H9 (cell line): Measurements from ENCODE around the gene SLC16A7. TPM values are rescaled to one million over a fixed set of nuclear protein-coding genes. Genes with fewer than 3 reads are reported as not detected.

Source experiments
- DNase-seq: peaks from one replicate; pipeline ENCODE4 v3.0.0-alpha.2; 2017
- H2AFZ ChIP-seq: one replicate; pipeline ENCODE4 v1.6.1; 2013; ENCODE audit warnings: mild to moderate bottlenecking, low read length, control low read depth, moderate library complexity
- H2AK5ac ChIP-seq: 2 replicates; pipeline ENCODE4 v1.6.1; 2013; ENCODE audit warnings: low read length, control low read depth, mixed read lengths; ENCODE audit not compliant: insufficient read length
- H2BK120ac ChIP-seq: one replicate; pipeline ENCODE4 v1.6.1; 2013; ENCODE audit warnings: low read depth, mild to moderate bottlenecking, low read length, control low read depth, inconsistent platforms; ENCODE audit not compliant: poor library complexity, severe bottlenecking
- H2BK12ac ChIP-seq: 2 replicates; pipeline ENCODE4 v1.6.1; 2013; ENCODE audit warnings: low read length, control low read depth, mixed read lengths, low read depth; ENCODE audit not compliant: insufficient read length
- H2BK15ac ChIP-seq: 2 replicates; pipeline ENCODE4 v1.6.1; 2013; ENCODE audit warnings: low read depth, low read length, control low read depth
- H2BK20ac ChIP-seq: one replicate; pipeline ENCODE4 v1.6.1; 2013; ENCODE audit warnings: low read depth, mild to moderate bottlenecking, low read length, control low read depth, inconsistent platforms; ENCODE audit not compliant: poor library complexity, severe bottlenecking
- H2BK5ac ChIP-seq: 2 replicates; pipeline ENCODE4 v1.6.1; 2013; ENCODE audit warnings: low read length, control low read depth, mixed read lengths; ENCODE audit not compliant: insufficient read length
- H3K14ac ChIP-seq: 2 replicates; pipeline ENCODE4 v1.6.1; 2013; ENCODE audit warnings: low read length, control low read depth; ENCODE audit not compliant: insufficient read depth
- H3K18ac ChIP-seq: 2 replicates; pipeline ENCODE4 v1.6.1; 2013; ENCODE audit warnings: low read depth, mild to moderate bottlenecking, mixed read lengths, low read length, control low read depth; ENCODE audit not compliant: insufficient read length
- H3K23ac ChIP-seq: 2 replicates; pipeline ENCODE4 v1.6.1; 2013; ENCODE audit warnings: low read length, control low read depth, mixed read lengths, low read depth; ENCODE audit not compliant: insufficient read length
- H3K23me2 ChIP-seq: 2 replicates; pipeline ENCODE4 v1.6.1; 2013; ENCODE audit warnings: low read depth, mild to moderate bottlenecking, mixed read lengths, low read length, control low read depth; ENCODE audit not compliant: insufficient read length, poor library complexity, severe bottlenecking
- H3K27ac ChIP-seq: 2 replicates; pipeline ENCODE4 v1.5.1; 2013; ENCODE audit warnings: low read length, control low read depth, mixed read lengths, low read depth; ENCODE audit not compliant: insufficient read length
- H3K27me3 ChIP-seq: 2 replicates; pipeline ENCODE4 v1.6.1; 2013; ENCODE audit warnings: low read length, control low read depth, inconsistent platforms; ENCODE audit not compliant: insufficient read depth
- H3K4ac ChIP-seq: 2 replicates; pipeline ENCODE4 v1.6.1; 2013; ENCODE audit warnings: low read depth, mild to moderate bottlenecking, control low read depth, inconsistent platforms, low read length, moderate library complexity
- H3K4me1 ChIP-seq: 2 replicates; pipeline ENCODE4 v1.6.1; 2013; ENCODE audit warnings: low read length, control low read depth, inconsistent platforms; ENCODE audit not compliant: insufficient read depth
- H3K4me2 ChIP-seq: 2 replicates; pipeline ENCODE4 v1.6.1; 2013; ENCODE audit warnings: low read length, control low read depth, mixed read lengths; ENCODE audit not compliant: insufficient read length, insufficient read depth
- H3K56ac ChIP-seq: 2 replicates; pipeline ENCODE4 v1.6.1; 2013; ENCODE audit warnings: low read depth, mild to moderate bottlenecking, mixed read lengths, low read length, control low read depth; ENCODE audit not compliant: insufficient read length
- H3K79me1 ChIP-seq: 2 replicates; pipeline ENCODE4 v1.6.1; 2013; ENCODE audit warnings: low read depth, mild to moderate bottlenecking, moderate library complexity, low read length, control low read depth, inconsistent platforms; ENCODE audit not compliant: insufficient read depth, poor library complexity, severe bottlenecking
- H3K79me2 ChIP-seq: 2 replicates; pipeline ENCODE4 v1.6.1; 2013; ENCODE audit warnings: low read length, control low read depth, inconsistent platforms; ENCODE audit not compliant: insufficient read depth
- H3K9ac ChIP-seq: 2 replicates; pipeline ENCODE4 v1.6.1; 2013; ENCODE audit warnings: low read length, control low read depth, mixed read lengths; ENCODE audit not compliant: insufficient read length; ENCODE audit errors: extremely low read depth
- H3K9me3 ChIP-seq: one replicate; pipeline ENCODE4 v1.6.1; 2013; ENCODE audit warnings: low read depth, low read length, inconsistent platforms; ENCODE audit not compliant: control insufficient read depth
- H3T11ph ChIP-seq: one replicate; pipeline ENCODE4 v1.6.1; 2013; ENCODE audit warnings: mild to moderate bottlenecking, low read length, control low read depth, inconsistent platforms
- H4K20me1 ChIP-seq: one replicate; pipeline ENCODE4 v1.6.1; 2013; ENCODE audit not compliant: control insufficient read depth, insufficient read length, insufficient read depth
- H4K5ac ChIP-seq: 2 replicates; pipeline ENCODE4 v1.6.1; 2013; ENCODE audit warnings: low read depth, mild to moderate bottlenecking, mixed read lengths, low read length, control low read depth; ENCODE audit not compliant: insufficient read length
- H4K8ac ChIP-seq: replicated peaks from 2 replicates; pipeline ENCODE4 v1.6.1; 2013; ENCODE audit warnings: low read length, control low read depth, mixed read lengths, low read depth; ENCODE audit not compliant: insufficient read length
- H4K91ac ChIP-seq: 2 replicates; pipeline ENCODE4 v1.6.1; 2013; ENCODE audit warnings: low read depth, mild to moderate bottlenecking, moderate library complexity, mixed read lengths, low read length, control low read depth; ENCODE audit not compliant: insufficient read length
- H3K27ac Mint-ChIP-seq, 3 experiments: 2 replicates in 2 of 3; 3 replicates in 1 of 3; pipeline ENCODE4 v1.8.0; 2020 to 2021; ENCODE audit warnings: mixed read lengths in 3 of 3, mild to moderate bottlenecking in 1 of 3, moderate library complexity in 1 of 3
- H3K27me3 Mint-ChIP-seq: 2 replicates; pipeline ENCODE4 v1.8.0; 2021; ENCODE audit warnings: low read depth, mild to moderate bottlenecking, moderate library complexity, mixed read lengths
- H3K36me3 Mint-ChIP-seq, 3 experiments: 2 replicates in 2 of 3; 3 replicates in 1 of 3; pipeline ENCODE4 v1.8.0; 2020 to 2021; ENCODE audit warnings: low read depth in 3 of 3, mixed read lengths in 3 of 3; ENCODE audit not compliant: insufficient read depth in 1 of 3
- H3K4me1 Mint-ChIP-seq, 2 experiments: 2 replicates each; pipeline ENCODE4 v1.8.0; 2020; ENCODE audit warnings: mixed read lengths in 2 of 2
- H3K4me3 Mint-ChIP-seq, 2 experiments: 2 replicates in 1 of 2; 3 replicates in 1 of 2; pipeline ENCODE4 v1.8.0; 2020 to 2021; ENCODE audit warnings: mild to moderate bottlenecking in 2 of 2, mixed read lengths in 2 of 2, moderate library complexity in 1 of 2
- H3K9me3 Mint-ChIP-seq, 2 experiments: 2 replicates in 1 of 2; 3 replicates in 1 of 2; pipeline ENCODE4 v1.8.0; 2020; ENCODE audit warnings: mild to moderate bottlenecking in 2 of 2, mixed read lengths in 2 of 2, moderate library complexity in 1 of 2
- WGBS: extraction: QIAGEN DNeasy Blood & Tissue Kit; methylation state at CpG from one replicate; pipeline ENCODE4 v1.1.7; 2013; ENCODE audit warnings: missing lambda C conversion rate, low lambda C conversion rate, mixed read lengths; ENCODE audit not compliant: insufficient read length; ENCODE audit errors: extremely low coverage; 5-methylcytosine and 5-hydroxymethylcytosine counted together
- total RNA-seq: library from RNA; stranded (reverse); gene quantifications from 2 replicates; pipeline ENCODE4 v1.2.1, GENCODE V29; 2021
- TF ChIP-seq, protein P1 (sequence below): fragments of 200-600 bp; sonication (generic); conservative IDR thresholded peaks from 3 replicates; pipeline ENCODE4 v1.8.0; 2021; ENCODE audit warnings: antibody characterized with exemption, mild to moderate bottlenecking

The SLC16A7 gene
- total RNA-seq, 1 experiment from 2014 or later = 2.2 TPM

DNA sequence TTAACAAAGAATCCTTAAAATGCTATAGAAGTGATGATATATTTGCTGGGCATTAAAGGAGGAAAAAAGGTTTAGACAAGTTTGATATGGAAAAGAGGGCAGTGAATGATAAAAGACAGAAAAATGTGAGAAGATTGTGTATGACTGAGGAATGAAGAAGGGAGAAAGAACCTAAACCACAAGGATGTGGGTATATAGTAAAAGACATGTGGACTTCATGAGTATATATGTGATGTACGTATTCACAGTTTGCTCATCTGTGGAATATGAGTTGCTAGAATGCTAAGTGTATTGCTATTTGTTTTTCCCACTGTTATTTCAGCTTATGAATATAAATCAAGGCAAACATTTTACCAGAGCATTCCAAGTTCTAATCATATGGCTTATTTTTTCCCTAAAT, 2.1 kb upstream of the SLC16A7 start:
- Histone ChIP-seq H3K23me2 (peaks cover 11% of the 10 kb centered on the region), H3K9me3 (no peaks in the 10 kb centered on the region), H2AFZ (no peak overlapping the region), H3K18ac (no peak overlapping the region), H3K4ac (no peak overlapping the region), H2BK15ac (no peak overlapping the region), H3K27ac (no peak overlapping the region), H3K9ac (no peak overlapping the region), H3K79me1 (no peaks in the 10 kb centered on the region), H4K20me1 (no peaks in the 10 kb centered on the region), H3K56ac (no peak overlapping the region), H4K5ac (no peak overlapping the region), H3K79me2 (no peaks in the 10 kb centered on the region), H2AK5ac (no peak overlapping the region), H2BK20ac (no peak overlapping the region), H3K14ac (no peak overlapping the region), H4K91ac (no peak overlapping the region), H2BK12ac (no peak overlapping the region), H3K4me2 (no peak overlapping the region), H3T11ph (no peak overlapping the region), H2BK120ac (no peak overlapping the region), H2BK5ac (no peak overlapping the region), H3K4me1 (no peaks in the 10 kb centered on the region), H4K8ac (no peak overlapping the region), H3K23ac (no peak overlapping the region), H3K27me3 (no peaks in the 10 kb centered on the region; the same call in 1 of the 2 replicates)
- TF ChIP-seq, protein P1, sequence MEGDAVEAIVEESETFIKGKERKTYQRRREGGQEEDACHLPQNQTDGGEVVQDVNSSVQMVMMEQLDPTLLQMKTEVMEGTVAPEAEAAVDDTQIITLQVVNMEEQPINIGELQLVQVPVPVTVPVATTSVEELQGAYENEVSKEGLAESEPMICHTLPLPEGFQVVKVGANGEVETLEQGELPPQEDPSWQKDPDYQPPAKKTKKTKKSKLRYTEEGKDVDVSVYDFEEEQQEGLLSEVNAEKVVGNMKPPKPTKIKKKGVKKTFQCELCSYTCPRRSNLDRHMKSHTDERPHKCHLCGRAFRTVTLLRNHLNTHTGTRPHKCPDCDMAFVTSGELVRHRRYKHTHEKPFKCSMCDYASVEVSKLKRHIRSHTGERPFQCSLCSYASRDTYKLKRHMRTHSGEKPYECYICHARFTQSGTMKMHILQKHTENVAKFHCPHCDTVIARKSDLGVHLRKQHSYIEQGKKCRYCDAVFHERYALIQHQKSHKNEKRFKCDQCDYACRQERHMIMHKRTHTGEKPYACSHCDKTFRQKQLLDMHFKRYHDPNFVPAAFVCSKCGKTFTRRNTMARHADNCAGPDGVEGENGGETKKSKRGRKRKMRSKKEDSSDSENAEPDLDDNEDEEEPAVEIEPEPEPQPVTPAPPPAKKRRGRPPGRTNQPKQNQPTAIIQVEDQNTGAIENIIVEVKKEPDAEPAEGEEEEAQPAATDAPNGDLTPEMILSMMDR = no peak
- Mint-ChIP-seq H3K27me3 (peaks cover 32% of the 10 kb centered on the region), H3K4me3 (no peak overlapping the region), H3K4me1 (peaks cover 17 to 19% of the 10 kb centered on the region in 2 experiments), H3K27ac (no peak overlapping the region), H3K9me3 (no peaks in the 10 kb centered on the region), H3K36me3 (no peaks in the 10 kb centered on the region)
- DNase-seq = no peak
- WGBS = no CpG with 5 or more reads among the region's 1 CpG
